SK-N-SH treated with all-trans-retinoic acid at 6 μM for 48 hours (cell line): Measurements from ENCODE around the gene BNIPL.

Experiments used
- ATAC-seq: fragments of 200-7000 bp; cut with Tn5 transposase; 3 replicates; pipeline ENCODE4 v1.9.1; 2020; ENCODE audit warnings: mild to moderate bottlenecking, moderate library complexity
- ARNTL ChIP-seq: fragments of 450-650 bp; formaldehyde crosslinking; IDR thresholded peaks from 2 replicates; pipeline ENCODE4 v1.5.0; 2020; ENCODE audit warnings: low read depth, mild to moderate bottlenecking, moderate library complexity, borderline replicate concordance
- BACH2 ChIP-seq: fragments of 250-450 bp; sonication (Bioruptor Pico); IDR thresholded peaks from 2 replicates; pipeline ENCODE4 v1.9.0; 2021; ENCODE audit warnings: mild to moderate bottlenecking, borderline replicate concordance
- CSRNP3 ChIP-seq: fragments of 250-450 bp; sonication (Bioruptor Pico); IDR thresholded peaks from 2 replicates; pipeline ENCODE4 v1.5.1; 2021; ENCODE audit warnings: mild to moderate bottlenecking, moderate library complexity
- ESRRG ChIP-seq: fragments of 250-450 bp; sonication (Bioruptor Pico); IDR thresholded peaks from 2 replicates; pipeline ENCODE4 v1.6.1; 2021; ENCODE audit warnings: mild to moderate bottlenecking
- GLIS3 ChIP-seq: fragments of 250-450 bp; sonication (Bioruptor Pico); IDR thresholded peaks from 2 replicates; pipeline ENCODE4 v1.5.0; 2020; ENCODE audit warnings: mild to moderate bottlenecking, moderate library complexity
- ISL1 ChIP-seq: fragments of 250-450 bp; sonication (Bioruptor Pico); IDR thresholded peaks from 2 replicates; pipeline ENCODE4 v2.1.2; 2022; ENCODE audit warnings: mild to moderate bottlenecking, moderate library complexity
- OSR1 ChIP-seq: fragments of 250-450 bp; sonication (Bioruptor Pico); IDR thresholded peaks from 2 replicates; pipeline ENCODE4 v1.8.0; 2022; ENCODE audit warnings: moderate library complexity, mild to moderate bottlenecking, inconsistent platforms
- PATZ1 ChIP-seq: fragments of 250-450 bp; sonication (Bioruptor Pico); IDR thresholded peaks from 2 replicates; pipeline ENCODE4 v1.8.0; 2020; ENCODE audit warnings: mild to moderate bottlenecking, moderate library complexity, borderline replicate concordance
- POU6F1 ChIP-seq: fragments of 250-450 bp; sonication (Bioruptor Pico); IDR thresholded peaks from 2 replicates; pipeline ENCODE4 v1.8.0; 2021; ENCODE audit warnings: low read depth, mild to moderate bottlenecking, moderate library complexity, borderline replicate concordance
- PPARA ChIP-seq: fragments of 250-450 bp; sonication (Bioruptor Pico); IDR thresholded peaks from 2 replicates; pipeline ENCODE4 v1.5.0; 2020; ENCODE audit warnings: mild to moderate bottlenecking, borderline replicate concordance
- RARB ChIP-seq: fragments of 250-450 bp; sonication (Bioruptor Pico); IDR thresholded peaks from 2 replicates; pipeline ENCODE4 v1.8.0; 2021; ENCODE audit warnings: mild to moderate bottlenecking, moderate library complexity
- SNAI2 ChIP-seq: fragments of 250-450 bp; sonication (Bioruptor Pico); IDR thresholded peaks from 2 replicates; pipeline ENCODE4 v1.5.0; 2020; ENCODE audit warnings: mild to moderate bottlenecking, moderate library complexity
- TCF4 ChIP-seq: fragments of 250-450 bp; sonication (Bioruptor Pico); IDR thresholded peaks from 2 replicates; pipeline ENCODE4 v1.8.0; 2021; ENCODE audit warnings: mild to moderate bottlenecking, moderate library complexity, borderline replicate concordance
- TOX ChIP-seq: fragments of 250-450 bp; sonication (Bioruptor Pico); IDR thresholded peaks from 2 replicates; pipeline ENCODE4 v1.8.0; 2021; ENCODE audit warnings: mild to moderate bottlenecking, moderate library complexity, borderline replicate concordance
- TSHZ2 ChIP-seq: fragments of 250-450 bp; sonication (Bioruptor Pico); IDR thresholded peaks from 2 replicates; pipeline ENCODE4 v1.5.0; 2020; ENCODE audit warnings: mild to moderate bottlenecking, moderate library complexity
- ZFP3 ChIP-seq: fragments of 250-450 bp; sonication (Bioruptor Pico); IDR thresholded peaks from 2 replicates; pipeline ENCODE4 v1.5.0; 2020; ENCODE audit warnings: mild to moderate bottlenecking, moderate library complexity
- ZFP30 ChIP-seq: fragments of 450-650 bp; formaldehyde crosslinking; IDR thresholded peaks from 2 replicates; pipeline ENCODE4 v1.5.0; 2022; ENCODE audit warnings: mild to moderate bottlenecking, moderate library complexity
- ZNF565 ChIP-seq: fragments of 450-650 bp; formaldehyde crosslinking; conservative IDR thresholded peaks from 2 replicates; pipeline ENCODE4 v1.5.0; 2020; ENCODE audit warnings: low read depth, mild to moderate bottlenecking, moderate library complexity
- ZNF70 ChIP-seq: fragments of 450-650 bp; formaldehyde crosslinking; IDR thresholded peaks from 2 replicates; pipeline ENCODE4 v1.5.0; 2020; ENCODE audit warnings: mild to moderate bottlenecking, moderate library complexity
- ZNF8 ChIP-seq: fragments of 450-650 bp; formaldehyde crosslinking; IDR thresholded peaks from 2 replicates; pipeline ENCODE4 v1.5.0; 2020; ENCODE audit warnings: mild to moderate bottlenecking, moderate library complexity
- TF ChIP-seq, protein P1 (sequence below): fragments of 250-450 bp; sonication (Bioruptor Pico); IDR thresholded peaks from 2 replicates; pipeline ENCODE4 v1.5.1; 2020; ENCODE audit warnings: low read depth, mild to moderate bottlenecking, moderate library complexity

BNIPL gene

GRCh38 chr1:151002611-151003010 is 33.8 kb upstream of the BNIPL start:
- ATAC-seq: no peak
- TF ChIP-seq TOX (CRISPR knock-in tag): no peak
- no peak for TF ChIP-seq ZNF8 (CRISPR knock-in tag)
- TF ChIP-seq CSRNP3 (CRISPR knock-in tag): no peak
- TF ChIP-seq SNAI2 (CRISPR knock-in tag): no peak
- TF ChIP-seq ZNF70 (CRISPR knock-in tag): no peak
- TF ChIP-seq ESRRG (CRISPR knock-in tag): no peak
- no peak for TF ChIP-seq OSR1
- TF ChIP-seq ZNF565 (CRISPR knock-in tag): no peak
- TF ChIP-seq PATZ1 (CRISPR knock-in tag): no peak
- TF ChIP-seq BACH2: no peak
- no peak for TF ChIP-seq PPARA
- TF ChIP-seq POU6F1 (CRISPR knock-in tag): no peak
- TF ChIP-seq ZFP30 (CRISPR knock-in tag): no peak
- TF ChIP-seq ZFP3 (CRISPR knock-in tag): no peak
- no peak for TF ChIP-seq TSHZ2
- TF ChIP-seq, protein P1, sequence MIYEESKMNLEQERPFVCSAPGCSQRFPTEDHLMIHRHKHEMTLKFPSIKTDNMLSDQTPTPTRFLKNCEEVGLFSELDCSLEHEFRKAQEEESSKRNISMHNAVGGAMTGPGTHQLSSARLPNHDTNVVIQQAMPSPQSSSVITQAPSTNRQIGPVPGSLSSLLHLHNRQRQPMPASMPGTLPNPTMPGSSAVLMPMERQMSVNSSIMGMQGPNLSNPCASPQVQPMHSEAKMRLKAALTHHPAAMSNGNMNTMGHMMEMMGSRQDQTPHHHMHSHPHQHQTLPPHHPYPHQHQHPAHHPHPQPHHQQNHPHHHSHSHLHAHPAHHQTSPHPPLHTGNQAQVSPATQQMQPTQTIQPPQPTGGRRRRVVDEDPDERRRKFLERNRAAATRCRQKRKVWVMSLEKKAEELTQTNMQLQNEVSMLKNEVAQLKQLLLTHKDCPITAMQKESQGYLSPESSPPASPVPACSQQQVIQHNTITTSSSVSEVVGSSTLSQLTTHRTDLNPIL (CRISPR knock-in tag): no peak
- no peak for TF ChIP-seq GLIS3 (CRISPR knock-in tag)
- no peak for TF ChIP-seq TCF4 (CRISPR knock-in tag)
- no peak for TF ChIP-seq RARB (CRISPR knock-in tag)
- no peak for TF ChIP-seq ISL1 (CRISPR knock-in tag)

GRCh38 chr1:151003180-151003579 is 33.2 kb upstream of the BNIPL start:
- TF ChIP-seq TOX (CRISPR knock-in tag) (no peak), SNAI2 (CRISPR knock-in tag) (no peak), POU6F1 (CRISPR knock-in tag) (no peak), ARNTL (CRISPR knock-in tag) (no peak), OSR1 (no peak)
- TF ChIP-seq, protein P1 (CRISPR knock-in tag): no peak
- ATAC-seq: no peak
